HCT116 (cell line): ENCODE results near the gene KIFAP3. TPM values are rescaled to one million over a fixed set of nuclear protein-coding genes. Genes with fewer than 3 reads are reported as not detected.

ENCODE experiments used
- ATAC-seq: fragments of 200-7000 bp; cut with Tn5 transposase; 2 replicates; pipeline ENCODE4 v1.9.1; 2020; ENCODE audit warnings: mild to moderate bottlenecking, moderate library complexity
- BruUV-seq: library from RNA; stranded (reverse); fragments of 400-500 nt; replicated peaks from 2 replicates; lab custom pipeline; 2021; lab: Mats Ljungman, UMichigan
- CTCF ChIA-PET: fragments of 300-600 bp; sonication (Branson Sonifier 250); formaldehyde crosslinking; loops from one replicate; lab custom pipeline; 2021; ENCODE audit warnings: antibody characterized with exemption; lab: Charles Lee
- POLR2A ChIA-PET: fragments of 300-600, 350-600 bp; sonication (Branson Sonifier 250); formaldehyde crosslinking; loops from one replicate; lab custom pipeline; 2021; ENCODE audit warnings: antibody characterized with exemption; lab: Charles Lee
- RAD21 ChIA-PET, 2 experiments: fragments of 300-600 bp; sonication (Branson Sonifier 250); formaldehyde crosslinking; loops; one replicate each; lab custom pipeline; 2023; ENCODE audit warnings: low total read pairs in 2 of 2; ENCODE audit not compliant: uncharacterized antibody in 2 of 2, unreplicated experiment in 2 of 2, low non-redundant PET in 1 of 2; lab: Charles Lee
- DNase-seq: peaks from one replicate; pipeline ENCODE4 v3.0.0-alpha.2; 2010; ENCODE audit warnings: low read depth, low spot score
- H2AFZ ChIP-seq: fragments of 200-600 bp; shearing (Covaris generic), sonication (generic); 2 replicates; pipeline ENCODE4 v1.6.1; 2017; ENCODE audit warnings: low read depth, mixed run types, mixed read lengths, antibody characterized with exemption, low read length; ENCODE audit not compliant: poor library complexity, severe bottlenecking
- H3K27ac ChIP-seq: 2 replicates; pipeline ENCODE4 v1.5.1; 2012; ENCODE audit warnings: low read depth, low read length
- H3K27me3 ChIP-seq: fragments of 200-600 bp; sonication (generic); 2 replicates; pipeline ENCODE4 v1.6.1; 2016; ENCODE audit warnings: mixed run types, low read length, mixed read lengths; ENCODE audit not compliant: insufficient read depth
- H3K36me3 ChIP-seq, 2 experiments: fragments of 200-500 bp in 1 of 2; fragments of 200-600 bp in 1 of 2; sonication (Bioruptor generic) in 1 of 2; sonication (generic) in 1 of 2; 2 replicates each; pipeline versions ENCODE4 v1.5.1 to v1.6.1; 2014 to 2016; ENCODE audit warnings: low read length in 2 of 2, inconsistent platforms in 1 of 2, mixed read lengths in 1 of 2, mixed run types in 1 of 2; ENCODE audit not compliant: insufficient read depth in 2 of 2, control insufficient read depth in 1 of 2
- H3K4me1 ChIP-seq, 2 experiments: fragments of 200-600 bp in 1 of 2; sonication (generic) in 1 of 2; 2 replicates each; pipeline versions ENCODE4 v1.5.1 to v1.6.1; 2012 to 2017; ENCODE audit warnings: low read length in 2 of 2, inconsistent platforms in 1 of 2, mild to moderate bottlenecking in 1 of 2, mixed read lengths in 1 of 2, mixed run types in 1 of 2, moderate library complexity in 1 of 2; ENCODE audit not compliant: insufficient read depth in 2 of 2, control insufficient read depth in 1 of 2
- H3K4me2 ChIP-seq: fragments of 200-600 bp; sonication (generic); 2 replicates; pipeline ENCODE4 v1.6.1; 2017; ENCODE audit warnings: mixed run types, low read length, mixed read lengths
- H3K4me3 ChIP-seq, 2 experiments: fragments of 200-600 bp in 1 of 2; sonication (generic) in 1 of 2; replicated peaks in 1 of 2; 2 replicates each; pipeline ENCODE4 v1.5.1; 2011 to 2016; ENCODE audit warnings: low read length in 2 of 2, control low read depth in 1 of 2, low read depth in 1 of 2, mild to moderate bottlenecking in 1 of 2, mixed read lengths in 1 of 2, mixed run types in 1 of 2
- H3K79me2 ChIP-seq: fragments of 200-600 bp; sonication (generic); 2 replicates; pipeline ENCODE4 v1.6.1; 2017; ENCODE audit warnings: mild to moderate bottlenecking, mixed run types, low read length, moderate library complexity, mixed read lengths; ENCODE audit not compliant: insufficient read depth
- H3K9ac ChIP-seq: fragments of 200-600 bp; sonication (generic); 2 replicates; pipeline ENCODE4 v1.6.1; 2016; ENCODE audit warnings: low read length, mixed read lengths
- H3K9me2 ChIP-seq: fragments of 200-600 bp; sonication (generic), shearing (Covaris generic); 2 replicates; pipeline ENCODE4 v1.6.1; 2017; ENCODE audit warnings: mixed run types, mild to moderate bottlenecking, moderate library complexity; ENCODE audit not compliant: insufficient read depth
- H3K9me3 ChIP-seq, 2 experiments: fragments of 200-500 bp in 1 of 2; fragments of 200-600 bp in 1 of 2; sonication (Bioruptor generic) in 1 of 2; sonication (generic) in 1 of 2; 2 replicates each; pipeline ENCODE4 v1.6.1; 2014 to 2017; ENCODE audit warnings: low read length in 2 of 2, mixed read lengths in 2 of 2, inconsistent platforms in 1 of 2, low read depth in 1 of 2, mild to moderate bottlenecking in 1 of 2, mixed run types in 1 of 2, moderate library complexity in 1 of 2; ENCODE audit not compliant: control insufficient read depth in 1 of 2, insufficient read depth in 1 of 2
- H4K20me1 ChIP-seq: fragments of 200-600 bp; sonication (generic), shearing (Covaris generic); 2 replicates; pipeline ENCODE4 v1.6.1; 2017; ENCODE audit warnings: mixed run types, mild to moderate bottlenecking, moderate library complexity; ENCODE audit not compliant: insufficient read depth
- CBX3 ChIP-seq: IDR thresholded peaks from 2 replicates; pipeline ENCODE4 v1.6.1; 2012; ENCODE audit warnings: low read depth
- CTCF ChIP-seq, 3 experiments: fragments of 200-600 bp in 1 of 3; sonication (generic) in 1 of 3; IDR thresholded peaks in 2 of 3; conservative IDR thresholded peaks in 1 of 3; 2 replicates each; pipeline ENCODE4 v1.5.1; 2012 to 2017; ENCODE audit warnings: low read depth in 2 of 3, low read length in 2 of 3, antibody characterized with exemption in 1 of 3, borderline replicate concordance in 1 of 3, control low read depth in 1 of 3, mild to moderate bottlenecking in 1 of 3, mixed read lengths in 1 of 3, mixed run types in 1 of 3, moderate library complexity in 1 of 3; ENCODE audit not compliant: insufficient read depth in 1 of 3
- EGR1 ChIP-seq: IDR thresholded peaks from 2 replicates; pipeline ENCODE4 v1.6.1; 2012; ENCODE audit warnings: low read depth
- ELF1 ChIP-seq: IDR thresholded peaks from 2 replicates; pipeline ENCODE4 v1.6.1; 2012; ENCODE audit warnings: low read depth, borderline replicate concordance
- POLR2A ChIP-seq: IDR thresholded peaks from 2 replicates; pipeline ENCODE4 v1.7.0; 2011; ENCODE audit warnings: borderline replicate concordance; ENCODE audit not compliant: insufficient read depth, insufficient read length; ENCODE audit errors: extremely low read depth
- REST ChIP-seq: IDR thresholded peaks from 2 replicates; pipeline ENCODE4 v1.6.1; 2012; ENCODE audit warnings: low read depth
- YY1 ChIP-seq: IDR thresholded peaks from 2 replicates; pipeline ENCODE4 v1.6.1; 2011; ENCODE audit warnings: low read length, low read depth, moderate library complexity, mild to moderate bottlenecking; ENCODE audit not compliant: insufficient replicate concordance; ENCODE audit errors: extremely low read depth
- ZNF274 ChIP-seq: fragments of 200-500 bp; sonication (Bioruptor generic); IDR thresholded peaks from 2 replicates; pipeline ENCODE4 v1.6.1; 2014; ENCODE audit warnings: mild to moderate bottlenecking, low read depth, low read length, inconsistent platforms
- intact Hi-C: fragments of 100-400 bp; cut with micrococcal nuclease; formaldehyde crosslinking; loops from 2 replicates; pipeline ENCODE4 v1.10.0; 2022
- total RNA-seq: library from RNA; stranded (reverse); gene quantifications from one replicate; pipeline ENCODE4 v1.2.1, GENCODE V29; 2021; ENCODE audit not compliant: unreplicated experiment
- TF ChIP-seq, protein P1 (sequence below): IDR thresholded peaks from 2 replicates; pipeline ENCODE4 v1.6.1; 2011; ENCODE audit warnings: mild to moderate bottlenecking, low read length, moderate library complexity; ENCODE audit not compliant: insufficient replicate concordance; ENCODE audit errors: extremely low read depth

KIFAP3 gene
- total RNA-seq, 1 experiment from 2014 or later = 10.8 TPM

DNA sequence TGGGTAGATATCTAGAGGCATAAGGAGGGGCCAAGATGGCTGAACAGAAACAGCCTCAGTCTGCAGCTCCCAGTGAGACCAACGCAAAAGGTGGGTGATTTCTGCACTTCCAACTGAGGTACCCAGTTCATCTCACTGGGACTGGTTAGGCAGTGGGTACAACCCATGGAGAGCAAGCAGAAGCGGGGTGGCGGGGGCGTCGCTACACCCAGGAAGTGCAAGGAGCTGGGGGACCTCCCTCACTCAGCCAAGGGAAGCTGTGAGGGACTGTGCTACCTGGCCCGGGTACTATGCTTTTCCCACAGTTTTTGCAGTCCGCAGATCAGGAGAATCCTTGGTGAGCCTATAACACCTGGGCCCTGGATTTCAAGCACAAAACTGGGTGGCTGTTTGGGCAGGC, 26.0 kb downstream of the KIFAP3 start:
- no peak overlapping the region for H3K4me3 ChIP-seq
- DNase-seq (no peak), ATAC-seq (no peak)
- no peaks in the 10 kb centered on the region for H3K36me3 ChIP-seq
- H3K9me2 ChIP-seq = no peaks in the 10 kb centered on the region
- no peak overlapping the region for H3K27ac ChIP-seq
- CTCF ChIA-PET = no interaction called here
- POLR2A ChIA-PET = no interaction called here
- H3K79me2 ChIP-seq = no peaks in the 10 kb centered on the region
- no TSS peak for BruUV-seq
- H3K27me3 ChIP-seq = no peaks in the 10 kb centered on the region
- no peak overlapping the region for H2AFZ ChIP-seq
- TF ChIP-seq ELF1 = no peak
- TF ChIP-seq POLR2A = no peak
- no peak for TF ChIP-seq REST
- no peak for TF ChIP-seq ZNF274
- TF ChIP-seq EGR1 = no peak
- TF ChIP-seq YY1 = no peak
- TF ChIP-seq, protein P1, sequence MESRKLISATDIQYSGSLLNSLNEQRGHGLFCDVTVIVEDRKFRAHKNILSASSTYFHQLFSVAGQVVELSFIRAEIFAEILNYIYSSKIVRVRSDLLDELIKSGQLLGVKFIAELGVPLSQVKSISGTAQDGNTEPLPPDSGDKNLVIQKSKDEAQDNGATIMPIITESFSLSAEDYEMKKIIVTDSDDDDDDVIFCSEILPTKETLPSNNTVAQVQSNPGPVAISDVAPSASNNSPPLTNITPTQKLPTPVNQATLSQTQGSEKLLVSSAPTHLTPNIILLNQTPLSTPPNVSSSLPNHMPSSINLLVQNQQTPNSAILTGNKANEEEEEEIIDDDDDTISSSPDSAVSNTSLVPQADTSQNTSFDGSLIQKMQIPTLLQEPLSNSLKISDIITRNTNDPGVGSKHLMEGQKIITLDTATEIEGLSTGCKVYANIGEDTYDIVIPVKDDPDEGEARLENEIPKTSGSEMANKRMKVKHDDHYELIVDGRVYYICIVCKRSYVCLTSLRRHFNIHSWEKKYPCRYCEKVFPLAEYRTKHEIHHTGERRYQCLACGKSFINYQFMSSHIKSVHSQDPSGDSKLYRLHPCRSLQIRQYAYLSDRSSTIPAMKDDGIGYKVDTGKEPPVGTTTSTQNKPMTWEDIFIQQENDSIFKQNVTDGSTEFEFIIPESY = no peak
- no peak for TF ChIP-seq CBX3
- no peak for TF ChIP-seq CTCF (IDR thresholded peaks at IDR 0.05 in 2 of 3, conservative IDR thresholded peaks at IDR 0.05 in 1 of 3; ENCODE audit: borderline replicate concordance in 1 of 3, insufficient read depth in 1 of 3, low read depth in 2 of 3, low read length in 2 of 3)
- TF ChIP-seq, all 23 proteins: peak for 0
- intact Hi-C loops = no loop called here
- no peaks in the 10 kb centered on the region for H3K4me1 ChIP-seq
- no peak overlapping the region for H3K4me2 ChIP-seq
- H3K9me3 ChIP-seq = no peaks in the 10 kb centered on the region
- no peak overlapping the region for H3K9ac ChIP-seq
- RAD21 ChIA-PET = no interaction called here
- H4K20me1 ChIP-seq = no peaks in the 10 kb centered on the region
